Hippocampal formation (tissue), 2 donors: ENCODE data around the gene ARMC6.
"Not testable (repeated sequence)": the region's sequence is repeated elsewhere in the genome, so short reads cannot be mapped to it uniquely, and the experiment has no call there.

Source experiments
- DNase-seq, 2 donors: peaks; one replicate each; lab custom pipeline; 2025; lab: John Stamatoyannopoulos, UW

The ARMC6 gene

GRCh38 chr19:19074196-19074882, 40.9 kb downstream of the ARMC6 start:
- DNase-seq = no peak

- DNase-seq = no peak
Observed at GRCh38 chr19:19075126-19075525, 41.7 kb downstream of the ARMC6 start.

- DNase-seq = no peak
Observed at GRCh38 chr19:19076476-19076875, 43.1 kb downstream of the ARMC6 start.

- no peak for DNase-seq
Observed at GRCh38 chr19:19077103-19077502, 43.7 kb downstream of the ARMC6 start.

- DNase-seq = no peak
Observed at GRCh38 chr19:19078801-19079200, 45.4 kb downstream of the ARMC6 start.

GRCh38 chr19:19079571-19079970, 46.2 kb downstream of the ARMC6 start:
- no peak for DNase-seq

GRCh38 chr19:19081642-19082151, 48.3 kb downstream of the ARMC6 start:
- no peak for DNase-seq

- DNase-seq = no peak
Observed at GRCh38 chr19:19083413-19084178, 50.2 kb downstream of the ARMC6 start.

GRCh38 chr19:19087676-19088075, 54.3 kb downstream of the ARMC6 start:
- DNase-seq = no peak

GRCh38 chr19:19094513-19094912, 61.1 kb downstream of the ARMC6 start:
- DNase-seq = no peak

- no peak for DNase-seq
Observed at GRCh38 chr19:19095691-19096090, 62.3 kb downstream of the ARMC6 start.

GRCh38 chr19:19096641-19097627, 63.5 kb downstream of the ARMC6 start:
- no peak for DNase-seq

- no peak for DNase-seq
Observed at GRCh38 chr19:19098084-19098702, 64.8 kb downstream of the ARMC6 start.

- DNase-seq = no peak
Observed at GRCh38 chr19:19098703-19099632, 65.6 kb downstream of the ARMC6 start.

- no peak for DNase-seq
Observed at GRCh38 chr19:19101540-19101939, 68.1 kb downstream of the ARMC6 start.

- DNase-seq = not testable (repeated sequence)
Observed at GRCh38 chr19:19102566-19102965, 69.2 kb downstream of the ARMC6 start.

- DNase-seq = no peak
Observed at GRCh38 chr19:19103167-19103566, 69.8 kb downstream of the ARMC6 start.

GRCh38 chr19:19105365-19106055, 72.1 kb downstream of the ARMC6 start:
- no peak for DNase-seq

GRCh38 chr19:19106056-19106551, 72.7 kb downstream of the ARMC6 start:
- DNase-seq = no peak

GRCh38 chr19:19106938-19107337, 73.5 kb downstream of the ARMC6 start:
- not testable (repeated sequence) for DNase-seq
